Mammary epithelial cell (primary cell): ENCODE measurements around the gene CIDEC.

Experiments
- EZH2 ChIP-seq: IDR thresholded peaks from 2 replicates; pipeline ENCODE4 v1.6.1; 2012; ENCODE audit warnings: low read length, inconsistent platforms, borderline replicate concordance
- TF ChIP-seq, protein P1 (sequence below), 2 donors: IDR thresholded peaks in 1 of 2; conservative IDR thresholded peaks in 1 of 2; 2 replicates each; pipeline ENCODE4 v1.5.1; 2011 to 2012; ENCODE audit warnings: inconsistent platforms in 2 of 2, low read length in 2 of 2, mild to moderate bottlenecking in 2 of 2, control low read depth in 1 of 2, low read depth in 1 of 2; ENCODE audit not compliant: insufficient read depth in 1 of 2; ENCODE audit errors: extremely low read depth in 1 of 2

DNA sequence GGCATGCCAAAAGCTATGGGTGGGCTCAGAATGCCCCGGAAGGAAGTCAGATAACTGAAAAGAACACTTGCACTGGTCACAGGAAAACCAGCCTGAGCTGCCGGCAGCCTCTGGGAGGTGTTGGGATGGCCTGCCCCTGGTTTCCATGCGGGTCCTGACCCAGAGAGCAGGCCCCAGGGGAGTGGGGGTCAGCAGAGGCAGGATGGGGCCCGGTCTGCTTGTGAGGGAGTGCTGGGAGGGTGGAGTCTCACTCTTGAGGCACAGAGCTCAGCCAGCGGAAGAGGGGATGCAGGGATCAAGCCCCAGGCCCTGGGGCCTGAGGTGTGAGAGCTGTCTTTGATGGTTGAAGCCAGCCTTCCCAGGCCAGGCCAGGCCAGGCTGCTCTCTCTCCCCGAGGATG lies 33.8 kb downstream of the CIDEC start:
- TF ChIP-seq, protein P1, sequence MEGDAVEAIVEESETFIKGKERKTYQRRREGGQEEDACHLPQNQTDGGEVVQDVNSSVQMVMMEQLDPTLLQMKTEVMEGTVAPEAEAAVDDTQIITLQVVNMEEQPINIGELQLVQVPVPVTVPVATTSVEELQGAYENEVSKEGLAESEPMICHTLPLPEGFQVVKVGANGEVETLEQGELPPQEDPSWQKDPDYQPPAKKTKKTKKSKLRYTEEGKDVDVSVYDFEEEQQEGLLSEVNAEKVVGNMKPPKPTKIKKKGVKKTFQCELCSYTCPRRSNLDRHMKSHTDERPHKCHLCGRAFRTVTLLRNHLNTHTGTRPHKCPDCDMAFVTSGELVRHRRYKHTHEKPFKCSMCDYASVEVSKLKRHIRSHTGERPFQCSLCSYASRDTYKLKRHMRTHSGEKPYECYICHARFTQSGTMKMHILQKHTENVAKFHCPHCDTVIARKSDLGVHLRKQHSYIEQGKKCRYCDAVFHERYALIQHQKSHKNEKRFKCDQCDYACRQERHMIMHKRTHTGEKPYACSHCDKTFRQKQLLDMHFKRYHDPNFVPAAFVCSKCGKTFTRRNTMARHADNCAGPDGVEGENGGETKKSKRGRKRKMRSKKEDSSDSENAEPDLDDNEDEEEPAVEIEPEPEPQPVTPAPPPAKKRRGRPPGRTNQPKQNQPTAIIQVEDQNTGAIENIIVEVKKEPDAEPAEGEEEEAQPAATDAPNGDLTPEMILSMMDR (conservative IDR thresholded peaks at IDR 0.05 in 1 of 2, IDR thresholded peaks at IDR 0.05 in 1 of 2; ENCODE audit: extremely low read depth in 1 of 2, insufficient read depth in 1 of 2, low read depth in 1 of 2, low read length in 2 of 2) = no peak
- no peak for TF ChIP-seq EZH2
